H1 (cell line): Measurements from ENCODE around the gene ADGRB2. TPM values are rescaled to one million over a fixed set of nuclear protein-coding genes. Genes with fewer than 3 reads are reported as not detected.

Experiments used
- CTCF ChIA-PET: fragments of 300-600 bp; sonication (Branson Sonifier 250); formaldehyde crosslinking; loops from one replicate; lab custom pipeline; 2021; ENCODE audit not compliant: partially characterized antibody; lab: Charles Lee
- POLR2A ChIA-PET: fragments of 300-600 bp; sonication (Branson Sonifier 250); formaldehyde crosslinking; loops from one replicate; lab custom pipeline; 2021; ENCODE audit warnings: inconsistent platforms; ENCODE audit not compliant: partially characterized antibody; lab: Charles Lee
- DNase-seq, 2 experiments: peaks; one replicate each; pipeline versions ENCODE4 v3.0.0 to v3.0.0-alpha.2; 2010 to 2022; ENCODE audit warnings: low spot score in 2 of 2, low read depth in 1 of 2, mixed read lengths in 1 of 2
- FAIRE-seq: peaks from 2 replicates; lab custom pipeline; 2011; peaks lifted over from hg19 to GRCh38; lab: Jason Lieb, UNC
- H2AFZ ChIP-seq: 2 replicates; pipeline ENCODE4 v1.8.1; 2012; ENCODE audit warnings: low read length, inconsistent platforms
- H2AK5ac ChIP-seq: 2 replicates; pipeline ENCODE4 v1.6.1; 2013; ENCODE audit warnings: low read depth, low read length
- H2BK120ac ChIP-seq: replicated peaks from 2 replicates; pipeline ENCODE3; 2013; ENCODE audit warnings: low read depth, low read length, inconsistent platforms
- H2BK12ac ChIP-seq: 2 replicates; pipeline ENCODE4 v1.6.1; 2013; ENCODE audit warnings: low read depth, low read length
- H2BK15ac ChIP-seq: 2 replicates; pipeline ENCODE4 v1.6.1; 2013; ENCODE audit warnings: low read length
- H2BK20ac ChIP-seq: 2 replicates; pipeline ENCODE4 v1.6.1; 2013; ENCODE audit warnings: low read length
- H2BK5ac ChIP-seq: 2 replicates; pipeline ENCODE4 v1.6.1; 2013; ENCODE audit warnings: low read depth, low read length
- H3K14ac ChIP-seq: 2 replicates; pipeline ENCODE4 v1.6.1; 2013; ENCODE audit warnings: inconsistent platforms; ENCODE audit not compliant: insufficient read length
- H3K18ac ChIP-seq: 2 replicates; pipeline ENCODE4 v1.6.1; 2013; ENCODE audit warnings: low read length; ENCODE audit errors: extremely low read depth
- H3K23ac ChIP-seq: 2 replicates; pipeline ENCODE4 v1.6.1; 2013; ENCODE audit warnings: inconsistent platforms; ENCODE audit not compliant: insufficient read length
- H3K23me2 ChIP-seq: 2 replicates; pipeline ENCODE4 v1.6.1; 2013; ENCODE audit warnings: low read depth, low read length
- H3K27ac ChIP-seq: 2 replicates; pipeline ENCODE4 v1.6.1; 2011; ENCODE audit warnings: low read depth, low read length, inconsistent platforms
- H3K27me3 ChIP-seq, 4 experiments: replicated peaks in 1 of 4; 1 replicate in 1 of 4; 2 replicates in 3 of 4; pipeline versions ENCODE4 v1.6.1 to v1.8.1; 2011 to 2013; ENCODE audit warnings: low read length in 3 of 4, mild to moderate bottlenecking in 3 of 4, inconsistent platforms in 2 of 4, mixed read lengths in 2 of 4, moderate library complexity in 1 of 4; ENCODE audit not compliant: control insufficient read depth in 3 of 4, insufficient read depth in 3 of 4; ENCODE audit errors: extremely low read depth in 1 of 4
- H3K36me3 ChIP-seq, 4 experiments: 2 replicates each; pipeline versions ENCODE4 v1.6.1 to v1.8.1; 2011 to 2013; ENCODE audit warnings: mild to moderate bottlenecking in 4 of 4, low read length in 3 of 4, moderate library complexity in 2 of 4, control low read depth in 1 of 4, inconsistent platforms in 1 of 4; ENCODE audit not compliant: insufficient read depth in 4 of 4, control insufficient read depth in 2 of 4
- H3K4ac ChIP-seq: replicated peaks from 2 replicates; pipeline ENCODE3; 2013; ENCODE audit warnings: low read length, low read depth, mixed read lengths, inconsistent platforms; ENCODE audit not compliant: insufficient read length
- H3K4me1 ChIP-seq, 4 experiments: replicated peaks in 1 of 4; 1 replicate in 1 of 4; 2 replicates in 3 of 4; pipeline versions ENCODE4 v1.6.1 to v1.8.1; 2011 to 2013; ENCODE audit warnings: low read length in 3 of 4, inconsistent platforms in 2 of 4, mixed read lengths in 1 of 4; ENCODE audit not compliant: insufficient read depth in 4 of 4, control insufficient read depth in 3 of 4
- H3K4me2 ChIP-seq, 2 experiments: 2 replicates each; pipeline versions ENCODE4 v1.6.1 to v1.8.1; 2011 to 2013; ENCODE audit warnings: low read depth in 2 of 2, low read length in 2 of 2, control low read depth in 1 of 2, inconsistent platforms in 1 of 2, mild to moderate bottlenecking in 1 of 2; ENCODE audit not compliant: insufficient read depth in 1 of 2
- H3K4me3 ChIP-seq, 4 experiments: fragments of 200-600, 300-600 bp in 1 of 4; sonication (generic), shearing (Covaris generic), sonication (Bioruptor Twin) in 1 of 4; 2 replicates each; pipeline versions ENCODE4 v1.5.1 to v1.8.1; 2011 to 2016; ENCODE audit warnings: low read length in 4 of 4, low read depth in 3 of 4, control low read depth in 2 of 4, inconsistent platforms in 2 of 4, mild to moderate bottlenecking in 2 of 4, mixed read lengths in 1 of 4, moderate library complexity in 1 of 4; ENCODE audit not compliant: insufficient read depth in 2 of 4; ENCODE audit errors: extremely low read depth in 1 of 4
- H3K56ac ChIP-seq: replicated peaks from 2 replicates; pipeline ENCODE3; 2013; ENCODE audit warnings: low read depth, mild to moderate bottlenecking, mixed read lengths, low read length, inconsistent platforms; ENCODE audit not compliant: insufficient read length
- H3K79me1 ChIP-seq: 2 replicates; pipeline ENCODE4 v1.6.1; 2013; ENCODE audit warnings: low read depth, low read length, control low read depth
- H3K79me2 ChIP-seq, 2 experiments: 2 replicates each; pipeline versions ENCODE4 v1.6.1 to v1.8.1; 2012 to 2013; ENCODE audit warnings: low read length in 2 of 2, mild to moderate bottlenecking in 2 of 2, inconsistent platforms in 1 of 2; ENCODE audit not compliant: insufficient read depth in 2 of 2, control insufficient read depth in 1 of 2
- H3K9ac ChIP-seq, 4 experiments: replicated peaks in 1 of 4; 1 replicate in 1 of 4; 2 replicates in 3 of 4; pipeline versions ENCODE4 v1.6.1 to v1.8.1; 2011 to 2013; ENCODE audit warnings: low read depth in 3 of 4, low read length in 3 of 4, control low read depth in 2 of 4, mild to moderate bottlenecking in 2 of 4, moderate library complexity in 2 of 4, inconsistent platforms in 1 of 4; ENCODE audit errors: extremely low read depth in 1 of 4
- H3K9me3 ChIP-seq, 2 experiments: 2 replicates each; pipeline versions ENCODE4 v1.6.1 to v1.8.1; 2012 to 2013; ENCODE audit warnings: mild to moderate bottlenecking in 2 of 2, moderate library complexity in 2 of 2, control low read depth in 1 of 2, inconsistent platforms in 1 of 2, low read depth in 1 of 2, low read length in 1 of 2, mixed read lengths in 1 of 2; ENCODE audit not compliant: insufficient read depth in 2 of 2
- H4K20me1 ChIP-seq, 2 experiments: replicated peaks in 1 of 2; 2 replicates each; pipeline versions ENCODE3 to v1.8.1; 2011 to 2013; ENCODE audit warnings: inconsistent platforms in 2 of 2, low read length in 2 of 2, mild to moderate bottlenecking in 1 of 2; ENCODE audit not compliant: insufficient read depth in 2 of 2, control insufficient read depth in 1 of 2
- H4K5ac ChIP-seq: 2 replicates; pipeline ENCODE4 v1.6.1; 2013; ENCODE audit warnings: low read length, low read depth, mixed read lengths, inconsistent platforms; ENCODE audit not compliant: insufficient read length
- H4K8ac ChIP-seq: 2 replicates; pipeline ENCODE4 v1.8.0; 2013; ENCODE audit warnings: mild to moderate bottlenecking, moderate library complexity, low read length, inconsistent platforms; ENCODE audit not compliant: insufficient read depth; ENCODE audit errors: extremely low read depth
- H4K91ac ChIP-seq: replicated peaks from 2 replicates; pipeline ENCODE3; 2013; ENCODE audit warnings: low read length, mixed read lengths, inconsistent platforms; ENCODE audit not compliant: insufficient read length
- RNF2 ChIP-seq: fragments of 200-900, 300-1000 bp; sonication (generic); IDR thresholded peaks from 2 replicates; pipeline ENCODE4 v1.7.1; 2016; ENCODE audit warnings: borderline replicate concordance, low read depth, mild to moderate bottlenecking, antibody characterized with exemption, low read length; ENCODE audit not compliant: poor library complexity, severe bottlenecking; ENCODE audit errors: missing control alignments
- TCF12 ChIP-seq: IDR thresholded peaks from 2 replicates; pipeline ENCODE4 v1.6.1; 2011; ENCODE audit warnings: low read depth, mild to moderate bottlenecking, low read length
- WGBS, 2 experiments: shearing (Covaris generic) in 1 of 2; methylation state at CpG; one replicate each; pipeline versions ENCODE4 v1.1.6 to v1.1.7; 2013 to 2015; ENCODE audit warnings: low lambda C conversion rate in 2 of 2, mixed read lengths in 2 of 2, inconsistent platforms in 1 of 2, low coverage in 1 of 2, missing lambda C conversion rate in 1 of 2; ENCODE audit not compliant: insufficient replicate concordance in 2 of 2, insufficient coverage in 1 of 2, insufficient read length in 1 of 2; ENCODE audit errors: extremely low coverage in 1 of 2, missing lambda C conversion rate in 1 of 2; 5-methylcytosine and 5-hydroxymethylcytosine counted together
- polyA plus RNA-seq, 7 experiments: library from polyadenylated mRNA; depleted of rRNA in 3 of 7; stranded (reverse) in 5 of 7; unstranded in 2 of 7; fragments of >200 nt in 5 of 7; fragments of 200-250 nt in 2 of 7; gene quantifications; 1 replicate in 5 of 7; 2 replicates in 1 of 7; 4 replicates in 1 of 7; pipeline versions ENCODE4 v1.2.1 to v1.2.3, GENCODE V29; 2011 to 2013; ENCODE audit warnings: missing spikeins in 2 of 7, mixed read lengths in 2 of 7
- total RNA-seq: library from RNA; stranded (reverse); fragmentation: NEBNext Ultra II Directional; extraction: Animal tissue kit (Norgen Biotek cat#: 25700); gene quantifications from 2 replicates; pipeline ENCODE4 v1.2.1, GENCODE V29; 2021

ADGRB2 gene
- total and polyA plus RNA-seq, 2 of the 8 experiments (the other 6 are each of a cell fraction or from before 2014, with no cell fraction given): 15.6 to 26.2 TPM

- Histone ChIP-seq H3K14ac (no peak overlapping the region), H3K9ac (no peak overlapping the region), H2AFZ (no peak overlapping the region), H3K23me2 (no peaks in the 10 kb centered on the region), H2BK120ac (no peak overlapping the region), H3K79me2 (no peaks in the 10 kb centered on the region), H2BK20ac (no peak overlapping the region), H4K91ac (no peak overlapping the region), H3K9me3 (no peaks in the 10 kb centered on the region), H3K56ac (no peak overlapping the region)
- peak in 1 of 2 experiments; percentile 68 for DNase-seq
- 72% methylated on average over 11 of the region's 12 CpGs; no CpG with 5 or more reads in 1 of the 2 experiments for WGBS, 2 experiments
- FAIRE-seq: no peak
- TF ChIP-seq TCF12 (no peak), RNF2 (no peak)
- TF ChIP-seq, all 59 proteins: peak for 0
- H3K36me3 ChIP-seq: peaks cover 0 to 4% (median 0%) of the 10 kb centered on the region in 4 experiments; a peak in 1 of 8 replicates
- H3K27ac ChIP-seq: no peak overlapping the region
- CTCF ChIA-PET: interaction anchor here (1.7 to 9.2 kb wide), 4 partner anchors 12 to 75 kb away, joined by 6 to 130 read pairs (median 54); no protein-coding TSS in a partner anchor
- no peak overlapping the region; a peak in 1 of 4 replicates for H3K4me2 ChIP-seq
- H3K4ac ChIP-seq: no peak overlapping the region
- peaks cover 0 to 6% of the 10 kb centered on the region in 2 experiments for H4K20me1 ChIP-seq
- 0 out of 2 replicates have a peak overlapping the region, but pooled peaks have one; percentile 60 for H2BK12ac ChIP-seq
- H3K79me1 ChIP-seq: no peaks in the 10 kb centered on the region
- H3K4me3 ChIP-seq: no peak overlapping the region
- peaks cover 0 to 5% (median 4%) of the 10 kb centered on the region in 4 experiments; a peak in 3 of 7 replicates for H3K4me1 ChIP-seq
- H2BK5ac ChIP-seq: no peak overlapping the region
- no peak overlapping the region for H3K23ac ChIP-seq
- H4K5ac ChIP-seq: no peak overlapping the region
- POLR2A ChIA-PET: interaction anchor here (0.7 to 1.2 kb wide), 3 partner anchors 11 to 197 kb away, joined by 3 read pairs; no protein-coding TSS in a partner anchor
- peak overlapping the region; percentile 25; the same call in 1 of the 2 replicates for H2BK15ac ChIP-seq
- H4K8ac ChIP-seq: 0 out of 2 replicates have a peak overlapping the region, but pooled peaks have one; percentile 36
- no peaks in the 10 kb centered on the region for H3K27me3 ChIP-seq
- H3K18ac ChIP-seq: no peak overlapping the region
- no peak overlapping the region for H2AK5ac ChIP-seq
Observed at GRCh38 chr1:31739346-31739745, 24.8 kb downstream of the ADGRB2 start.
